HG03432 (cell line): ENCODE results near the gene SLC6A13.

Source experiments
- ATAC-seq: cut with Tn5 transposase; IDR thresholded peaks from one replicate; pipeline ENCODE4 v1.9.1; 2021; ENCODE audit warnings: mild to moderate bottlenecking, moderate library complexity; ENCODE audit not compliant: unreplicated experiment

Gene SLC6A13

DNA sequence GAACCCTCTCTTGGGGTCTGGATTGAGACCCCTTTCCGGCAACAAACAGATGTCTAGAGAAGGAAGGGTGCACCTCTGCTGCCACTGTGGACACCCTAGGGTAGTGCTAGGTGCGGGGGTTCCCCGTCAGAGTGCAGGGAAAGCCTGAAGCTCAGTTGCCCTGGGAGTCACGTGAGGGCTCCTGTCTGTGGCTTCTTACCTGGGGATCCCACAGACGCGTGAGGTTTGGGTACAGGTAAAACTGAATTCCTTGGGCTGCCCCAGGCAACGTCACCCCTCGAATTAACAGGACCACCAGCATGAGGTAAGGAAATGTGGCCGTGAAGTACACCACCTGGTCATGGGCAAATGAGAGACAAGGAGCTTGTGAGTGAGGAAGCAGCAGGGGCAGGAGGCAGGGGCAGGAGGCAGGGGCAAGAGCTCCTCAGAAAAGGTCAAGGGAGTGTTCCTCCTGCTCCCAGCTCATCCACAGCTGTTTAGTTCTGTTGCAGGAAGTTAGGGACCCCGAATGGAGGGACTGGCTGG is 27.7 kb downstream of the SLC6A13 start:
- ATAC-seq: no peak

- ATAC-seq: no peak
Observed at GRCh38 chr12:234019-234418, 28.6 kb downstream of the SLC6A13 start.

DNA sequence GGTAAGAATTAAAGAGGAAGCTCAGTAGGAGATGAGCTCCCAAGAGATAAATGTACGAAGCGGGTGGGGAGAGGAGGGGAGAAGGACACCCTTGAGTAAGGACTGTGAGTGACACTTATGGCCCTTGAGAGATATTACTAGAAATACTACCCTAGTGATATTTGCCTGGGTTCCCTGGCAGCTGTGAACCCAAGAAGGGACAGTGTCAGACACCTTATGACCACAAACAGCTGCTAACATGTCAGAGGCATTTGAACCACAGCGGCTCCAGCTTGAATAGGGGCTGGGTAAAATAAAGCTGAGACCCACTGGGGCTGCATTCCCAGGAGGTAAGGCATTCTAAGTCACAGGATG is 29.0 kb downstream of the SLC6A13 start:
- no peak for ATAC-seq

DNA sequence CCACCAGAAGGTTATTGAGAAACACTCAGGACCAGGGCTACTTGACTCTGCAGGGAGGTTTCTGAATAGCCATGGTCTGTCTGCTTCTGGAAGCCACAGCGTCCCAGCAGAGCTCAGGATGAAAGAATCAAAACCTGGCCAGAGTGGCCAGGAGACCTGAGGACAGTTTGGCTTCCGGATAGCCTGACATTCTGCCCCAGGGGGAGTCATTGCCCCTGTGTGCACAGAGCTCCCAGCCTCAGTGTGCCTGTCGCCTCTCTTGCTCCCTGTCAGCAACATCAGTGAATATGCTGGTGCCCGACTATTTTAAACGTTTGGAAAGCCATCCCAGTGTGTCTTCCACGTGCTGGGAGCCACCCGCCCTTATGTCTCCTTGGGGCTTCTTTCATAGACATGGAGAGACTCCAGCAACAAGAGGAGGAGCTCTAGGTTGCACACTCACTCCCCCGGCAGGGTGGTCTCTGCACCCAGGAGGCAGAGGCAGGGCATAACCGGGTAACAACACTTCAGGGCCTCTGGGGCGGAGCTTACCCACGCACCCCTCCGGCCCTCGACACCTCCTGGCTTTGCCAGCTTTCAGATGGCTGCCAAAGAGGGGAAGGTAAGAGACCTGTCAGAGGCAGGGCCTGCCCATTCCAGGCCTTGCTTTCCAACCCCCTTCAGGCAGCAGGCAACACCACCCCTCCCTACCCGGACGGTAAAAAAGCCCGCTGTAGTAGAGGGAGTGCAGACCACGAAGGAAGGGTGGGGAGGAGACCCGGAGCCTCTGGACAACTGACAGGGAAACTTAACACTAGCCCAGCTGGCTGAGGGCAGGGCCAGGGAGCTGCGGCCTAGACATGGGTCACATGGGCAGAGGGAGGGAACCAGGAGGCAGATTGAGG is 29.7 kb downstream of the SLC6A13 start:
- ATAC-seq: no peak

- ATAC-seq: no peak
Observed at GRCh38 chr12:230925-231671, 31.5 kb downstream of the SLC6A13 start.

GRCh38 chr12:229441-230191 is 33.0 kb downstream of the SLC6A13 start:
- ATAC-seq: no peak

- no peak for ATAC-seq
Observed at GRCh38 chr12:228846-229200, 33.8 kb downstream of the SLC6A13 start.

DNA sequence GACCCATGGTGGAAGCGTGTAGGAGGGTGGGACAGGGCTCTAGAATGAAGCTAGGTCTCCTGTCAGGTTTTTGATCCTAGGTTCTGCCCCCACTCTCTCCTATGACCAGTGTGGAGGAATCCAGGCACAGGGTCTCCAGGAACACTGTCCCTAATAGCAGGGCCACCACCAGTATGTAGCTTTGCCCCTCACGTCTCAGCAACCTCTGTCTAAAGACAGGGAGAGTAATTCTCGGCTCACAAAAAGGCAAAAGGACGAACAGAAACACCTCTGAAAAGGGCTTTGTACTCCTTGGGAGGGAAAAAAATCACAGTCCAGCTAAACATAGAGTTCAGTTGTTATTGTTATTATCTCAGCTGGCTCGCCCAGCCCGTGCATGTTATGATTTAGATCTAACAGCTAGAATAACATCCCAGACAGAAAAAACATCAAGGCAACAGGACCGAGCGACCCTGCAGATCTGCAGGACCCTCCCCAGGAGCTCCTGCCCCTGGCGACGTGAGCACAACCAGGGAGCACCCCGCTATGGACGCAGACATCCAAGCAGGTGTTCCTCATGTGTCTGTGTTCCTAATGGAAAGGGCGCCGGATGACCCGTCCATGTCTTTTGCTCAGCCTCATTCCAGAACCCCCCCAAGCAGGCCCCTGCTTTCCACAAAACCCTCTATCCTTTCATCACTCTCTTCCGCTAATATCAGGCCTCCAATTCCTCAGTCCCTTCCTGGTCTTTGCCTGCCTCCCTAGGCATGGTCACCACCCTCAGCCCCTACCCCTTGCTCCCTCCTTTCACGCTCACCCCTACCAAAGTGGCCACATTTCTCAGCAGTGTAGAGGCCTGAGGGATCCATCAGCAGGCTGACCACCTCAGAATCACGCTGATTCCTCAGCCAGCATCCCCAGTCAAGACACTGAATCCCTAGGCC is 34.5 kb downstream of the SLC6A13 start:
- no peak for ATAC-seq

- ATAC-seq: no peak
Observed at GRCh38 chr12:227286-227915, 35.2 kb downstream of the SLC6A13 start.

GRCh38 chr12:226401-226800 is 36.2 kb downstream of the SLC6A13 start:
- no peak for ATAC-seq

GRCh38 chr12:225012-225411 is 37.6 kb downstream of the SLC6A13 start:
- no peak for ATAC-seq

GRCh38 chr12:224330-224729 is 38.3 kb downstream of the SLC6A13 start:
- ATAC-seq: no peak

GRCh38 chr12:223841-224240 is 38.8 kb downstream of the SLC6A13 start:
- ATAC-seq: no peak

DNA sequence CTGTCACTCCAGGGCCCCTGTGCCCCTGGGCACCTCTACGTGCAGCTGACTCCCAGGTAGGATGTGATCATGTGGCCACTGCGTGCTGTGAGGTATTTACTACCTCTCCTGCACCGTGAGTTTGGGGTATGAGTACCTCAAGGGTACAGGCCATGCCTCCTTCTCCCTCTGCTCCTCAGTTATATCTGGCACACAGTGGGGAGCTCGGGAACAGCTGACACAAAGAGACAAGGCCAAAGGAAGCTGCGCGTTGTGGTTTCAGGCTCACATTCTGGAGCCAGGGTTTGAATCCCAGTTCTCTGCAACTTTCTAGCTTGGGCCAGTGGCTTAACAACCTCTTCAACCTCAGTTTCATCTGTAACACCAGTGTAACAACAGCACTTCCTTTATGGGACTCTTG is 40.9 kb downstream of the SLC6A13 start:
- ATAC-seq: no peak

- no peak for ATAC-seq
Observed at GRCh38 chr12:220946-221550, 41.6 kb downstream of the SLC6A13 start.

- no peak for ATAC-seq
Observed at GRCh38 chr12:220491-220890, 42.1 kb downstream of the SLC6A13 start.

- ATAC-seq: peak; percentile 78
Observed at GRCh38 chr12:219891-220352, 42.7 kb downstream of the SLC6A13 start.

- ATAC-seq: no peak
Observed at GRCh38 chr12:218728-219590, 43.7 kb downstream of the SLC6A13 start.
